ENCODE data around the gene PBX1. TPM values are rescaled to one million over a fixed set of nuclear protein-coding genes. Genes with fewer than 3 reads are reported as not detected.

Gene PBX1
- total RNA-seq, 1 donor from 2014 or later, result 29.7 TPM

GRCh38 chr1:164659621-164660411 is 100.8 kb downstream of the PBX1 start:
- no peaks in the 10 kb centered on the region for H3K27me3 Mint-ChIP-seq (ENCODE audit: unreplicated experiment)
- no peak for TF ChIP-seq CTCF (IDR thresholded peaks at IDR 0.05)
- H3K9me3 Mint-ChIP-seq (ENCODE audit: unreplicated experiment), result no peaks in the 10 kb centered on the region
- no peak for DNase-seq (ENCODE audit: extremely low spot score, unreplicated experiment)
- no peaks in the 10 kb centered on the region for H3K4me1 Mint-ChIP-seq (ENCODE audit: unreplicated experiment)
- H3K27ac Mint-ChIP-seq (ENCODE audit: unreplicated experiment), result no peak overlapping the region
- H3K4me3 Mint-ChIP-seq (ENCODE audit: unreplicated experiment), result no peak overlapping the region
- no peaks in the 10 kb centered on the region for H3K36me3 Mint-ChIP-seq (ENCODE audit: unreplicated experiment)

- TF ChIP-seq CTCF (IDR thresholded peaks at IDR 0.05), result no peak
- H3K27me3 Mint-ChIP-seq (ENCODE audit: unreplicated experiment), result no peaks in the 10 kb centered on the region
- H3K27ac Mint-ChIP-seq (ENCODE audit: unreplicated experiment), result no peak overlapping the region
- DNase-seq (ENCODE audit: extremely low spot score, unreplicated experiment), result no peak
- no peak overlapping the region for H3K4me3 Mint-ChIP-seq (ENCODE audit: unreplicated experiment)
- H3K36me3 Mint-ChIP-seq (ENCODE audit: unreplicated experiment), result no peaks in the 10 kb centered on the region
- no peaks in the 10 kb centered on the region for H3K4me1 Mint-ChIP-seq (ENCODE audit: unreplicated experiment)
- no peaks in the 10 kb centered on the region for H3K9me3 Mint-ChIP-seq (ENCODE audit: unreplicated experiment)
Observed at GRCh38 chr1:164660412-164660772, 101.4 kb downstream of the PBX1 start.

GRCh38 chr1:164660775-164661174 is 101.8 kb downstream of the PBX1 start:
- H3K27me3 Mint-ChIP-seq (ENCODE audit: unreplicated experiment), result no peaks in the 10 kb centered on the region
- no peak overlapping the region for H3K27ac Mint-ChIP-seq (ENCODE audit: unreplicated experiment)
- DNase-seq (ENCODE audit: extremely low spot score, unreplicated experiment), result no peak
- H3K9me3 Mint-ChIP-seq (ENCODE audit: unreplicated experiment), result no peaks in the 10 kb centered on the region
- no peak for TF ChIP-seq CTCF (IDR thresholded peaks at IDR 0.05)
- H3K4me3 Mint-ChIP-seq (ENCODE audit: unreplicated experiment), result no peak overlapping the region
- H3K4me1 Mint-ChIP-seq (ENCODE audit: unreplicated experiment), result no peaks in the 10 kb centered on the region
- H3K36me3 Mint-ChIP-seq (ENCODE audit: unreplicated experiment), result no peaks in the 10 kb centered on the region

GRCh38 chr1:164662462-164662861 is 103.5 kb downstream of the PBX1 start:
- Mint-ChIP-seq H3K27me3 (ENCODE audit: unreplicated experiment) (no peaks in the 10 kb centered on the region), H3K36me3 (ENCODE audit: unreplicated experiment) (no peaks in the 10 kb centered on the region), H3K4me1 (ENCODE audit: unreplicated experiment) (no peaks in the 10 kb centered on the region), H3K27ac (ENCODE audit: unreplicated experiment) (no peak overlapping the region), H3K4me3 (ENCODE audit: unreplicated experiment) (no peak overlapping the region), H3K9me3 (ENCODE audit: unreplicated experiment) (no peaks in the 10 kb centered on the region)
- no peak for DNase-seq (ENCODE audit: extremely low spot score, unreplicated experiment)
- no peak for TF ChIP-seq CTCF (IDR thresholded peaks at IDR 0.05)

GRCh38 chr1:164662955-164663354 is 104.0 kb downstream of the PBX1 start:
- Mint-ChIP-seq H3K4me1 (ENCODE audit: unreplicated experiment) (no peaks in the 10 kb centered on the region), H3K9me3 (ENCODE audit: unreplicated experiment) (no peaks in the 10 kb centered on the region), H3K27ac (ENCODE audit: unreplicated experiment) (no peak overlapping the region), H3K36me3 (ENCODE audit: unreplicated experiment) (no peaks in the 10 kb centered on the region), H3K27me3 (ENCODE audit: unreplicated experiment) (no peaks in the 10 kb centered on the region), H3K4me3 (ENCODE audit: unreplicated experiment) (no peak overlapping the region)
- no peak for TF ChIP-seq CTCF (IDR thresholded peaks at IDR 0.05)
- no peak for DNase-seq (ENCODE audit: extremely low spot score, unreplicated experiment)

Measured in osteocyte (in vitro differentiated cells).